SK-N-SH treated with all-trans-retinoic acid at 6 μM for 48 hours (cell line): ENCODE data around the gene ABHD5.

ENCODE experiments used
- ATAC-seq: fragments of 200-7000 bp; cut with Tn5 transposase; 3 replicates; pipeline ENCODE4 v1.9.1; 2020; ENCODE audit warnings: mild to moderate bottlenecking, moderate library complexity
- ARNTL ChIP-seq: fragments of 450-650 bp; formaldehyde crosslinking; IDR thresholded peaks from 2 replicates; pipeline ENCODE4 v1.5.0; 2020; ENCODE audit warnings: low read depth, mild to moderate bottlenecking, moderate library complexity, borderline replicate concordance
- CREB5 ChIP-seq: fragments of 250-450 bp; sonication (Bioruptor Pico); IDR thresholded peaks from 2 replicates; pipeline ENCODE4 v1.5.1; 2020; ENCODE audit warnings: low read depth, mild to moderate bottlenecking, moderate library complexity
- CSDC2 ChIP-seq: fragments of 250-450 bp; sonication (Bioruptor Pico); IDR thresholded peaks from 2 replicates; pipeline ENCODE4 v1.5.0; 2020; ENCODE audit warnings: mild to moderate bottlenecking, moderate library complexity
- CSRNP3 ChIP-seq: fragments of 250-450 bp; sonication (Bioruptor Pico); IDR thresholded peaks from 2 replicates; pipeline ENCODE4 v1.5.1; 2021; ENCODE audit warnings: mild to moderate bottlenecking, moderate library complexity
- ESRRG ChIP-seq: fragments of 250-450 bp; sonication (Bioruptor Pico); IDR thresholded peaks from 2 replicates; pipeline ENCODE4 v1.6.1; 2021; ENCODE audit warnings: mild to moderate bottlenecking
- ISL1 ChIP-seq: fragments of 250-450 bp; sonication (Bioruptor Pico); IDR thresholded peaks from 2 replicates; pipeline ENCODE4 v2.1.2; 2022; ENCODE audit warnings: mild to moderate bottlenecking, moderate library complexity
- OSR1 ChIP-seq: fragments of 250-450 bp; sonication (Bioruptor Pico); IDR thresholded peaks from 2 replicates; pipeline ENCODE4 v1.8.0; 2022; ENCODE audit warnings: moderate library complexity, mild to moderate bottlenecking, inconsistent platforms
- PATZ1 ChIP-seq: fragments of 250-450 bp; sonication (Bioruptor Pico); IDR thresholded peaks from 2 replicates; pipeline ENCODE4 v1.8.0; 2020; ENCODE audit warnings: mild to moderate bottlenecking, moderate library complexity, borderline replicate concordance
- POU6F1 ChIP-seq: fragments of 250-450 bp; sonication (Bioruptor Pico); IDR thresholded peaks from 2 replicates; pipeline ENCODE4 v1.8.0; 2021; ENCODE audit warnings: low read depth, mild to moderate bottlenecking, moderate library complexity, borderline replicate concordance
- PPARA ChIP-seq: fragments of 250-450 bp; sonication (Bioruptor Pico); IDR thresholded peaks from 2 replicates; pipeline ENCODE4 v1.5.0; 2020; ENCODE audit warnings: mild to moderate bottlenecking, borderline replicate concordance
- RARB ChIP-seq: fragments of 250-450 bp; sonication (Bioruptor Pico); IDR thresholded peaks from 2 replicates; pipeline ENCODE4 v1.8.0; 2021; ENCODE audit warnings: mild to moderate bottlenecking, moderate library complexity
- SNAI2 ChIP-seq: fragments of 250-450 bp; sonication (Bioruptor Pico); IDR thresholded peaks from 2 replicates; pipeline ENCODE4 v1.5.0; 2020; ENCODE audit warnings: mild to moderate bottlenecking, moderate library complexity
- TCF4 ChIP-seq: fragments of 250-450 bp; sonication (Bioruptor Pico); IDR thresholded peaks from 2 replicates; pipeline ENCODE4 v1.8.0; 2021; ENCODE audit warnings: mild to moderate bottlenecking, moderate library complexity, borderline replicate concordance
- TOX ChIP-seq: fragments of 250-450 bp; sonication (Bioruptor Pico); IDR thresholded peaks from 2 replicates; pipeline ENCODE4 v1.8.0; 2021; ENCODE audit warnings: mild to moderate bottlenecking, moderate library complexity, borderline replicate concordance
- TSHZ2 ChIP-seq: fragments of 250-450 bp; sonication (Bioruptor Pico); IDR thresholded peaks from 2 replicates; pipeline ENCODE4 v1.5.0; 2020; ENCODE audit warnings: mild to moderate bottlenecking, moderate library complexity
- ZC3H10 ChIP-seq: fragments of 250-450 bp; sonication (Bioruptor Pico); IDR thresholded peaks from 2 replicates; pipeline ENCODE4 v1.5.1; 2021; ENCODE audit warnings: mild to moderate bottlenecking, moderate library complexity
- ZFP3 ChIP-seq: fragments of 250-450 bp; sonication (Bioruptor Pico); IDR thresholded peaks from 2 replicates; pipeline ENCODE4 v1.5.0; 2020; ENCODE audit warnings: mild to moderate bottlenecking, moderate library complexity
- ZFP30 ChIP-seq: fragments of 450-650 bp; formaldehyde crosslinking; IDR thresholded peaks from 2 replicates; pipeline ENCODE4 v1.5.0; 2022; ENCODE audit warnings: mild to moderate bottlenecking, moderate library complexity
- ZNF565 ChIP-seq: fragments of 450-650 bp; formaldehyde crosslinking; conservative IDR thresholded peaks from 2 replicates; pipeline ENCODE4 v1.5.0; 2020; ENCODE audit warnings: low read depth, mild to moderate bottlenecking, moderate library complexity
- ZNF70 ChIP-seq: fragments of 450-650 bp; formaldehyde crosslinking; IDR thresholded peaks from 2 replicates; pipeline ENCODE4 v1.5.0; 2020; ENCODE audit warnings: mild to moderate bottlenecking, moderate library complexity
- ZNF8 ChIP-seq: fragments of 450-650 bp; formaldehyde crosslinking; IDR thresholded peaks from 2 replicates; pipeline ENCODE4 v1.5.0; 2020; ENCODE audit warnings: mild to moderate bottlenecking, moderate library complexity

The ABHD5 gene

GRCh38 chr3:43674345-43675085 lies 16.2 kb upstream of the ABHD5 start:
- no peak for ATAC-seq
- TF ChIP-seq ISL1 (CRISPR knock-in tag) (no peak), ESRRG (no peak), ZNF70 (CRISPR knock-in tag) (no peak), ZFP30 (CRISPR knock-in tag) (no peak), ZC3H10 (CRISPR knock-in tag) (no peak), TOX (CRISPR knock-in tag) (no peak), ZNF8 (CRISPR knock-in tag) (no peak), CREB5 (CRISPR knock-in tag) (no peak), CSDC2 (CRISPR knock-in tag) (no peak), POU6F1 (CRISPR knock-in tag) (no peak), TCF4 (no peak), PATZ1 (CRISPR knock-in tag) (no peak), OSR1 (no peak), ZNF565 (CRISPR knock-in tag) (no peak), RARB (CRISPR knock-in tag) (no peak), ZFP3 (CRISPR knock-in tag) (no peak), TSHZ2 (CRISPR knock-in tag) (no peak)

- ATAC-seq = no peak
- TF ChIP-seq CSRNP3 (CRISPR knock-in tag) = no peak
- TF ChIP-seq PPARA = no peak
- no peak for TF ChIP-seq ARNTL (CRISPR knock-in tag)
- TF ChIP-seq PATZ1 (CRISPR knock-in tag) = no peak
- no peak for TF ChIP-seq ZNF70 (CRISPR knock-in tag)
- no peak for TF ChIP-seq SNAI2
- TF ChIP-seq OSR1 = no peak
- TF ChIP-seq ZNF565 (CRISPR knock-in tag) = no peak
- no peak for TF ChIP-seq ZC3H10 (CRISPR knock-in tag)
- no peak for TF ChIP-seq ZFP30 (CRISPR knock-in tag)
- TF ChIP-seq CREB5 (CRISPR knock-in tag) = no peak
- TF ChIP-seq POU6F1 (CRISPR knock-in tag) = no peak
- TF ChIP-seq TSHZ2 (CRISPR knock-in tag) = no peak
- no peak for TF ChIP-seq ZFP3 (CRISPR knock-in tag)
- no peak for TF ChIP-seq ESRRG
Observed at GRCh38 chr3:43675593-43675992, 15.1 kb upstream of the ABHD5 start.
